Stimulated activated naive CD8-positive, alpha-beta T cell treated with anti-CD3 and anti-CD28 coated beads, Interleukin-15, amount 100 ng/mL, for 72 hours (primary cell): ENCODE data around the gene TAF3.

Experiments
- ATAC-seq: fragments of 150-1000 bp; cut with Tn5 transposase; 2 replicates; pipeline ENCODE4 v1.10.0; 2021; ENCODE audit warnings: mild to moderate bottlenecking, moderate library complexity
- DNase-seq, 2 donors: peaks; one replicate each; pipeline ENCODE4 v3.0.0; 2021 to 2022
- H3K27ac Mint-ChIP-seq, 2 donors: one replicate each; pipeline ENCODE4 v1.8.0; 2022; ENCODE audit warnings: mild to moderate bottlenecking in 2 of 2, mixed read lengths in 2 of 2, moderate library complexity in 2 of 2
- H3K27me3 Mint-ChIP-seq: one replicate; pipeline ENCODE4 v1.8.0; 2022; ENCODE audit warnings: mixed read lengths
- H3K4me1 Mint-ChIP-seq: one replicate; pipeline ENCODE4 v1.8.0; 2022; ENCODE audit warnings: mild to moderate bottlenecking, mixed read lengths
- H3K4me3 Mint-ChIP-seq, 2 donors: one replicate each; pipeline ENCODE4 v1.8.0; 2022; ENCODE audit warnings: mild to moderate bottlenecking in 2 of 2, mixed read lengths in 2 of 2, moderate library complexity in 1 of 2
- H3K9me3 Mint-ChIP-seq, 2 donors: one replicate each; pipeline ENCODE4 v1.8.0; 2022; ENCODE audit warnings: mixed read lengths in 2 of 2

Gene TAF3

GRCh38 chr10:7932301-7933036 lies 114.2 kb downstream of the TAF3 start:
- DNase-seq: no peak
- ATAC-seq: no peak
- H3K27ac Mint-ChIP-seq: no peak overlapping the region
- no peaks in the 10 kb centered on the region for H3K4me1 Mint-ChIP-seq
- no peak overlapping the region for H3K4me3 Mint-ChIP-seq
- peaks cover 7 to 16% of the 10 kb centered on the region in 2 donors for H3K9me3 Mint-ChIP-seq
- H3K27me3 Mint-ChIP-seq: no peaks in the 10 kb centered on the region

- ATAC-seq: no peak
- Mint-ChIP-seq H3K27me3 (no peaks in the 10 kb centered on the region), H3K4me3 (no peak overlapping the region), H3K27ac (no peak overlapping the region), H3K9me3 (peaks cover 13 to 24% of the 10 kb centered on the region in 2 donors), H3K4me1 (no peaks in the 10 kb centered on the region)
- no peak for DNase-seq
Measured at GRCh38 chr10:7933262-7933661, 115.0 kb downstream of the TAF3 start.

- Mint-ChIP-seq H3K27me3 (no peaks in the 10 kb centered on the region), H3K4me3 (no peak overlapping the region), H3K4me1 (no peaks in the 10 kb centered on the region), H3K9me3 (peaks cover 18 to 29% of the 10 kb centered on the region in 2 donors), H3K27ac (no peak overlapping the region)
- ATAC-seq: no peak
- no peak for DNase-seq
Measured at GRCh38 chr10:7933757-7934156, 115.5 kb downstream of the TAF3 start.

GRCh38 chr10:7937315-7937945 lies 119.1 kb downstream of the TAF3 start:
- DNase-seq: no peak
- peaks cover 19 to 38% of the 10 kb centered on the region in 2 donors for H3K9me3 Mint-ChIP-seq

GRCh38 chr10:7941576-7941975 lies 123.3 kb downstream of the TAF3 start:
- Mint-ChIP-seq H3K27ac (no peak overlapping the region), H3K4me3 (no peak overlapping the region), H3K4me1 (peaks cover 28% of the 10 kb centered on the region), H3K9me3 (peaks cover 19 to 30% of the 10 kb centered on the region in 2 donors), H3K27me3 (no peaks in the 10 kb centered on the region)
- DNase-seq (no peak), ATAC-seq (no peak)

More at GRCh38 chr10:7937315-7937945, 119.1 kb downstream of the TAF3 start:
- Mint-ChIP-seq H3K27ac (no peak overlapping the region), H3K27me3 (no peaks in the 10 kb centered on the region), H3K4me3 (no peak overlapping the region), H3K4me1 (peaks cover 6% of the 10 kb centered on the region)
- ATAC-seq: no peak

GRCh38 chr10:7942316-7942715 lies 124.0 kb downstream of the TAF3 start:
- H3K4me1 Mint-ChIP-seq: peaks cover 28% of the 10 kb centered on the region
- no peak for DNase-seq

GRCh38 chr10:7942859-7943258 lies 124.6 kb downstream of the TAF3 start:
- Mint-ChIP-seq H3K4me3 (no peak overlapping the region), H3K4me1 (peaks cover 28% of the 10 kb centered on the region), H3K9me3 (peaks cover 9 to 18% of the 10 kb centered on the region in 2 donors), H3K27me3 (no peaks in the 10 kb centered on the region), H3K27ac (no peak overlapping the region)
- no peak for DNase-seq
- no peak for ATAC-seq

More at GRCh38 chr10:7942316-7942715, 124.0 kb downstream of the TAF3 start:
- Mint-ChIP-seq H3K4me3 (no peak overlapping the region), H3K9me3 (peaks cover 14 to 24% of the 10 kb centered on the region in 2 donors), H3K27me3 (no peaks in the 10 kb centered on the region), H3K27ac (no peak overlapping the region)
- no peak for ATAC-seq

- H3K27ac Mint-ChIP-seq: no peak overlapping the region
- ATAC-seq: no peak
- peaks cover 28% of the 10 kb centered on the region for H3K4me1 Mint-ChIP-seq
- peaks cover 0 to 5% of the 10 kb centered on the region in 2 donors for H3K9me3 Mint-ChIP-seq
- no peak for DNase-seq
- H3K4me3 Mint-ChIP-seq: no peak overlapping the region
- no peaks in the 10 kb centered on the region for H3K27me3 Mint-ChIP-seq
Measured at GRCh38 chr10:7944215-7944480, 125.8 kb downstream of the TAF3 start.

- ATAC-seq: no peak
- H3K27me3 Mint-ChIP-seq: no peaks in the 10 kb centered on the region
- H3K4me3 Mint-ChIP-seq: no peak overlapping the region
- no peak overlapping the region for H3K27ac Mint-ChIP-seq
- DNase-seq: no peak
- peaks cover 28% of the 10 kb centered on the region for H3K4me1 Mint-ChIP-seq
- peaks cover 0 to 2% of the 10 kb centered on the region in 2 donors for H3K9me3 Mint-ChIP-seq
Measured at GRCh38 chr10:7944537-7944936, 126.2 kb downstream of the TAF3 start.

GRCh38 chr10:7945034-7945433 lies 126.7 kb downstream of the TAF3 start:
- no peaks in the 10 kb centered on the region for H3K27me3 Mint-ChIP-seq
- peaks cover 28% of the 10 kb centered on the region for H3K4me1 Mint-ChIP-seq
- no peaks in the 10 kb centered on the region for H3K9me3 Mint-ChIP-seq
- no peak overlapping the region for H3K4me3 Mint-ChIP-seq
- DNase-seq (no peak), ATAC-seq (no peak)
- no peak overlapping the region for H3K27ac Mint-ChIP-seq

GRCh38 chr10:7945469-7946187 lies 127.3 kb downstream of the TAF3 start:
- ATAC-seq (no peak), DNase-seq (no peak)
- Mint-ChIP-seq H3K4me1 (peaks cover 28% of the 10 kb centered on the region), H3K27me3 (no peaks in the 10 kb centered on the region), H3K9me3 (no peaks in the 10 kb centered on the region), H3K27ac (no peak overlapping the region), H3K4me3 (no peak overlapping the region)

- no peak for DNase-seq
- no peak for ATAC-seq
- H3K4me3 Mint-ChIP-seq: no peak overlapping the region
- peaks cover 35% of the 10 kb centered on the region for H3K4me1 Mint-ChIP-seq
- no peak overlapping the region for H3K27ac Mint-ChIP-seq
- no peaks in the 10 kb centered on the region for H3K27me3 Mint-ChIP-seq
- peaks cover 0 to 5% of the 10 kb centered on the region in 2 donors for H3K9me3 Mint-ChIP-seq
Measured at GRCh38 chr10:7948371-7949000, 130.2 kb downstream of the TAF3 start.

- Mint-ChIP-seq H3K27ac (no peak overlapping the region), H3K27me3 (no peaks in the 10 kb centered on the region), H3K9me3 (peaks cover 0 to 8% of the 10 kb centered on the region in 2 donors), H3K4me1 (peaks cover 29% of the 10 kb centered on the region), H3K4me3 (no peak overlapping the region)
- no peak for DNase-seq
- ATAC-seq: no peak
Measured at GRCh38 chr10:7950981-7951847, 132.9 kb downstream of the TAF3 start.

GRCh38 chr10:7952266-7952665 lies 134.0 kb downstream of the TAF3 start:
- H3K4me3 Mint-ChIP-seq: no peak overlapping the region
- no peak overlapping the region for H3K27ac Mint-ChIP-seq
- H3K9me3 Mint-ChIP-seq: peaks cover 0 to 8% of the 10 kb centered on the region in 2 donors
- H3K27me3 Mint-ChIP-seq: no peaks in the 10 kb centered on the region
- DNase-seq: no peak
- ATAC-seq: no peak
- peaks cover 38% of the 10 kb centered on the region for H3K4me1 Mint-ChIP-seq

GRCh38 chr10:7953447-7953846 lies 135.1 kb downstream of the TAF3 start:
- peak overlapping the region in 1 of 2 donors; percentile 72 for H3K27ac Mint-ChIP-seq
- peaks cover 0 to 8% of the 10 kb centered on the region in 2 donors for H3K9me3 Mint-ChIP-seq
- ATAC-seq (no peak), DNase-seq (no peak)
- no peak overlapping the region for H3K4me3 Mint-ChIP-seq
- H3K27me3 Mint-ChIP-seq: no peaks in the 10 kb centered on the region
- H3K4me1 Mint-ChIP-seq: peaks cover 38% of the 10 kb centered on the region
